ENCODE data around the gene TACR2.

- TF ChIP-seq CTCF (IDR thresholded peaks at IDR 0.05), result no peak
- TF ChIP-seq POLR2A (IDR thresholded peaks at IDR 0.05), result no peak
These were observed 41.8 kb upstream of the TACR2 start for GRCh38 chr10:69458430-69459100.

Measured in testis (tissue), 2 donors.